Measurements from ENCODE around the gene MARS1.

MARS1 gene

GRCh38 chr12:57448669-57449068 lies 39.2 kb upstream of the MARS1 start:
- Histone ChIP-seq H3K4me2 (ENCODE audit: low read depth, low read length) (no peak overlapping the region), H3K27ac (ENCODE audit: low read length) (no peak overlapping the region), H2AFZ (ENCODE audit: low read length) (no peak overlapping the region), H3K27me3 (replicated peaks; ENCODE audit: insufficient read depth, low read length) (no peaks in the 10 kb centered on the region), H3K9ac (ENCODE audit: low read length) (no peak overlapping the region), H3K79me2 (ENCODE audit: low read length) (no peaks in the 10 kb centered on the region), H3K4me1 (ENCODE audit: low read length) (no peaks in the 10 kb centered on the region), H4K20me1 (ENCODE audit: insufficient read depth, low read length) (no peaks in the 10 kb centered on the region), H3K4me3 (ENCODE audit: low read length) (no peak overlapping the region), H3F3A (ENCODE audit: insufficient read depth, low read length) (no peaks in the 10 kb centered on the region), H3K9me2 (replicated peaks; ENCODE audit: insufficient read depth, low read length) (no peaks in the 10 kb centered on the region), H3K36me3 (replicated peaks; ENCODE audit: insufficient read depth, low read length) (no peaks in the 10 kb centered on the region), H3K9me3 (replicated peaks; ENCODE audit: insufficient read depth, low read length) (no peaks in the 10 kb centered on the region)
- no peak for DNase-seq
- TF ChIP-seq EZH2phosphoT487 (IDR thresholded peaks at IDR 0.05; ENCODE audit: low read length) (no peak), EZH2 (optimal IDR thresholded peaks at IDR 0.05; ENCODE audit: low read depth, low read length) (no peak), CTCF (IDR thresholded peaks at IDR 0.05; ENCODE audit: low read length) (no peak)

- Histone ChIP-seq H3K79me2 (ENCODE audit: low read length) (no peaks in the 10 kb centered on the region), H3K9ac (ENCODE audit: low read length) (no peak overlapping the region), H3K27ac (ENCODE audit: low read length) (no peak overlapping the region), H3K9me2 (replicated peaks; ENCODE audit: insufficient read depth, low read length) (no peaks in the 10 kb centered on the region), H4K20me1 (ENCODE audit: insufficient read depth, low read length) (no peaks in the 10 kb centered on the region), H3K4me2 (ENCODE audit: low read depth, low read length) (no peak overlapping the region), H3F3A (ENCODE audit: insufficient read depth, low read length) (no peaks in the 10 kb centered on the region), H2AFZ (ENCODE audit: low read length) (no peak overlapping the region), H3K9me3 (replicated peaks; ENCODE audit: insufficient read depth, low read length) (no peaks in the 10 kb centered on the region), H3K27me3 (replicated peaks; ENCODE audit: insufficient read depth, low read length) (no peaks in the 10 kb centered on the region), H3K4me3 (ENCODE audit: low read length) (no peak overlapping the region), H3K4me1 (ENCODE audit: low read length) (no peaks in the 10 kb centered on the region), H3K36me3 (replicated peaks; ENCODE audit: insufficient read depth, low read length) (no peaks in the 10 kb centered on the region)
- no peak for DNase-seq
- TF ChIP-seq EZH2phosphoT487 (IDR thresholded peaks at IDR 0.05; ENCODE audit: low read length) (no peak), EZH2 (optimal IDR thresholded peaks at IDR 0.05; ENCODE audit: low read depth, low read length) (no peak), CTCF (IDR thresholded peaks at IDR 0.05; ENCODE audit: low read length) (no peak)
These were observed 38.5 kb upstream of the MARS1 start for GRCh38 chr12:57449375-57449774.

GRCh38 chr12:57450057-57450456 lies 37.8 kb upstream of the MARS1 start:
- DNase-seq, result no peak

More at GRCh38 chr12:57450057-57450456, 37.8 kb upstream of the MARS1 start:
- Histone ChIP-seq H3K9me2 (replicated peaks; ENCODE audit: insufficient read depth, low read length) (no peaks in the 10 kb centered on the region), H3F3A (ENCODE audit: insufficient read depth, low read length) (no peaks in the 10 kb centered on the region), H4K20me1 (ENCODE audit: insufficient read depth, low read length) (no peaks in the 10 kb centered on the region), H3K4me1 (ENCODE audit: low read length) (peaks cover 5% of the 10 kb centered on the region; the same call in 1 of the 2 replicates), H3K4me3 (ENCODE audit: low read length) (no peak overlapping the region), H3K27me3 (replicated peaks; ENCODE audit: insufficient read depth, low read length) (no peaks in the 10 kb centered on the region), H3K4me2 (ENCODE audit: low read depth, low read length) (no peak overlapping the region), H3K36me3 (replicated peaks; ENCODE audit: insufficient read depth, low read length) (no peaks in the 10 kb centered on the region), H2AFZ (ENCODE audit: low read length) (no peak overlapping the region), H3K9ac (ENCODE audit: low read length) (no peak overlapping the region), H3K9me3 (replicated peaks; ENCODE audit: insufficient read depth, low read length) (no peaks in the 10 kb centered on the region), H3K79me2 (ENCODE audit: low read length) (no peaks in the 10 kb centered on the region), H3K27ac (ENCODE audit: low read length) (no peak overlapping the region)
- no peak for TF ChIP-seq EZH2phosphoT487 (IDR thresholded peaks at IDR 0.05; ENCODE audit: low read length)
- TF ChIP-seq CTCF (IDR thresholded peaks at IDR 0.05; ENCODE audit: low read length), result no peak
- TF ChIP-seq EZH2 (optimal IDR thresholded peaks at IDR 0.05; ENCODE audit: low read depth, low read length), result no peak
